ENCODE measurements around the gene INSYN2B. TPM values are rescaled to one million over a fixed set of nuclear protein-coding genes. Genes with fewer than 3 reads are reported as not detected.
"Not testable (repeated sequence)": the region's sequence is repeated elsewhere in the genome, so short reads cannot be mapped to it uniquely, and the experiment has no call there.

Gene INSYN2B
- total RNA-seq, 1 donor from 2014 or later = not detected

DNA sequence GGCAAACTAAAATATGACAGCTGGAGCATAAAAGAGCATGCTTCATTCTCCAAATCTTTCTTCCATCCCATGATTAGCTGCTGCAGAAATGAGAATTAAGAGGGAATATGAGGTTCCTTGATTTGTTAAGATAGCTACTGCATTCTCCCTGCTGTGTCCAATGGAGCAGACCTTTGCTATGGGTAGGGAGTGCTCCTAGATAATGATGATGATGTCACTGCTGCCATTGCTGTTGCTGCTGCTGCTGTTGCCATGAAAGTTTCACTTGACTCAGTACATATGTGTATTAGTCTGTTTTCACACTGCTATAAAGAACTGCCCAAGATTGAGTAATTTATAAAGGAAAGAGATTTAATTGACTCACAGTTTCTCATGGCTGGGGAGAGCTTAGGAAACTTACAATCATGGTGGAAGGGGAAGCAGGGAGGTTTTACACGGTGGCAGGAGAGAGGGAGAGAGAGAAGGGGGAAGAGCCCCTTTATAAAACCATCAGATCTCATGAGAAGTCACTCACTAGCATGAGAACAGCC, 128.9 kb downstream of the INSYN2B start:
- intact Hi-C loops (cut with micrococcal nuclease) = no loop called here

DNA sequence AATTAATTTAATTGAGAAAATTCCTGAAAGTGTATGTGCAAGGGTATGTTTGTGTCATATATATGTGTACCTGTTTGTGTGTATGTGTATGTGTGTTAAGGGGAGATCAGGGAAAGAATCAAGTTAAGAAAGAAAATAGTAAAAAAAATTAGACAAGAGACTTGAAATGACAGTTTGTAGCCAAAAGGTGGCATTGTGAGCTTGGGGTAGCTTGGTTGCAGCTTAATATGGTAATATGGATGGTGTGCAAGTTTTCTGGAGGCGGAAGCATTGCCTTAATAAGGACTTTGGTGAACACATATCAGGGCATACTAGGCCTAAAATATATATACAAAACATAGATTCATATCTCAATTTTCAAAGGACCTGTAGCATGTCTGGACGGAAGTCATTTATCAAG, 129.9 kb downstream of the INSYN2B start:
- intact Hi-C loops (cut with micrococcal nuclease) = no loop called here

DNA sequence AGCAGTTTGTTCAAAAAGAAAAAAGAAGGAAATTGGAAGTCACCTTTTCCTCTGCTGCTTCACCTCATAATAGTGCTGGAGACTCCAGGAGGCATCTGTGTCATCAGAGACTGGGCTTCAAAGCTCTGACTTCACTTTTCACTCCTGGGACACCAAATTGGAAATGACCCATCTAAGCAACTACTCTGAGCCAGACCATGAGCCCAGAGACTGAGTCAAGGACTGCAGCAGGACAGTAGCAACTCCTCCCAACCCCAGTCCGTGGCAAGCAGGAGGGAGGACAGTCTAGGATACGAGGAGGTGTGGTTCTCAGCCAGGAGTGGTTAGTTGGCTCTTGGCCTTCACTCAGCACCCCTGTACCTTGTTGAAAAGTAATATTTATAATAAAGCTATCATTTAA, 131.5 kb downstream of the INSYN2B start:
- intact Hi-C loops (cut with micrococcal nuclease) = no loop called here

DNA sequence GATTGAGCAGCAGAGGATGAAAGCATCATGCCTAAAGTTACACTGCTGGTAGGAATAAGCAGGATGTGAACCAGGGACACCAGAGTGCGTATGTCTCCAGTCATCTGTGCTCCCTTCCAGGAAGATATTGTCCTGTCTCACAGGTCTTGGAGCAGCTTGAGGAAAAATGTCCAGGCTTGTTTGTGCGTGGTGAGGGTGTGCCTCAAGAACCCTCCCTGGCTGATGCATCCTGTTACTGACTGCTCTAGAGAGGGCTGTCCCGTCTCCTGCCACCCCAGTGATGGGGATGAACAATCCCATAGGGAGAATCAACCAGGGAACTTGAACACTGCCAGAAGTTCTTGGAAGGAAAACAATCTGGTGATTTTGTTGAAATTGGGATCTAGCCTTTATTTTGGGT, 132.0 kb downstream of the INSYN2B start:
- intact Hi-C loops (cut with micrococcal nuclease) = no loop called here

DNA sequence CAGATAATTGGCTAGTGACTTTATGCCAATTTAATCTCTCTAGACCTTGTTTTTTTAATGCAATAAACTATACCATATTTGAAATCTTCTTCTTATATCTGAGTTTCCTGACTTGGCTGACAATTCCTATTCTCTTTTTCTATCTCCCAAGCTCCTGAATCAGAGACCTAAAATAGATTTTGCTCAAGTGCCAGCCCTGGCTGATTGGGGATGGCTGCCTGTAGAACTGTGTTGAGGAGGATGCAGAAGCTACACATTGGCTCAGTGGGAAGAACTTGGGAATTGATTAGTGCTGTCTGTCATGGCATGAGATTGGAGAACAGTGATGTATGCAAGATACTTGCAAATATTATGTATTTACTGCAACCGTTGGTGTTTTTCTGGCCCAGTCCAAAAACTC, 132.8 kb downstream of the INSYN2B start:
- intact Hi-C loops (cut with micrococcal nuclease) = no loop called here

DNA sequence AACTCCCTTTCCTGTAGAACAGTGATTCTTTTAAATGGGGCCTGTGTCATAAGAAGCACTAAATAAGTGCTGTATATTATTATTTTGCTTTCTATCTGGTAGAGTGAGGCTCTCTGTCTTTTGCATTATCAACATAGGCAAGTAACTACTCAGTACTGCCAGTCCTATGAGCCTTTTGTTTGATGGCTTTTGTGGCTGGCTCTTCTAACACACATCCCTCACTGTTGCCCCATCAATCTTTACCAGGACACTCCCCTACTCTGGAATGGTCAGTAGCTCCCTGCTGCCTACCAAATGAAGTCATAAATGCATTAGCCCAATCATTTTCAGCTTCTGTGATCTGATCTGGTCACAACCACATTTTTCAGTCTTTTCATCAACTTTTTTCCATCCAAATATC, 137.6 kb downstream of the INSYN2B start:
- intact Hi-C loops (cut with micrococcal nuclease) = no loop called here

DNA sequence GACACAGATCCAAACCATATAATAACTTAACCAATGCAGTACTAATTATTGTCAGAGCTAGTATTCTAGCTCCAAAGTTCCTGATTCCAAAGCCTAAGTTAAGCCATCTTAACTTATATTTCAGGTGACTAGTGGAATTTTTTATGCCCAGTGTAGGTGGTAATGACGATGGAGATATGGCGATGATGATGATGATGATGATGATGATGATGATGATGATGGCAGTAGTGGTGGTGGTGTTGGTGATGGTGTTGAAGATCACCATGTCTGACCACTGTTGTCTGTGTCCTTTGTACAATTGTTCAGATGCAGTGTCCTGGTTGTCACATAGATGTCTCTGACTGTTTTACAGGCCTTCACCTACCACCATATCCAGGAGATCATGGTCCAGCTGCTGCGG, 139.9 kb downstream of the INSYN2B start:
- intact Hi-C loops (cut with micrococcal nuclease) = no loop called here

DNA sequence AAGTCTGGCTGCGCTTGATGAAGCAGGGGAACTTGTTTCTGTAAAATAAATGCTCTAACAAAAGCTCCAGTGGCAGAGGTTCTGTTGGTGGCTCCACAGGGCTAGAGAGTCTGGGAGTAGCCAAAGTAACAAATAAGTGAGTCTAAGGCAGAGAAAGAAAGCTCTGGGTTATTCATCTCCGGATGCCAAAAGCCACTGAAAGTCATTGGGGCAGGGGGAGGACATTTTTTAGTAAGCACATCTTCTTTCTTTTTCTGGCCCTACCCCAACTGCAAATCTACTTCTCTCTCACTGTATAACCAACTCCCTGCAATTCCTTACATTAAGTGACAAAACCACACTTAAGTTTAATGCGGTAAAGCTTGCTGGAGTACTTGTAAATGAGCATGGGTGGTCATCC, 141.6 kb downstream of the INSYN2B start:
- intact Hi-C loops (cut with micrococcal nuclease) = no loop called here

DNA sequence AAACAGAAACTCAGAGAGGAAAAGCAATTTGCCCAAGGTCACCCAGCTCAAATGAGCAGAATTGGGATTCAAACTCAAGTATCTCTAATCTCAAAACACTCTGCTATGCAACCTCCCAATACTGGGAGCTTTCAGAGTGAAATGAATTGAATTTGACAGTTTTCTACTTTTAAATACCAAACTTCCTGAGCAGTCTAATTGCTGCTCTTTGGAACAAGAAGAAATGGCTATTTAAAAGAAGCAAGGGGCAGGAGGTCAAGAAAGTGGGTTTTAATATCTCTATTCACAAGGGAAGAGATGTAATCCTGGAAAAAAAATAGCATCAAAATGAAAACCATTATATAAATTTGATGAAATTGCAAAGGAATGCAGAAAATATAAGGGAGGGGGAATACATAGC, 142.6 kb downstream of the INSYN2B start:
- intact Hi-C loops (cut with micrococcal nuclease) = no loop called here

DNA sequence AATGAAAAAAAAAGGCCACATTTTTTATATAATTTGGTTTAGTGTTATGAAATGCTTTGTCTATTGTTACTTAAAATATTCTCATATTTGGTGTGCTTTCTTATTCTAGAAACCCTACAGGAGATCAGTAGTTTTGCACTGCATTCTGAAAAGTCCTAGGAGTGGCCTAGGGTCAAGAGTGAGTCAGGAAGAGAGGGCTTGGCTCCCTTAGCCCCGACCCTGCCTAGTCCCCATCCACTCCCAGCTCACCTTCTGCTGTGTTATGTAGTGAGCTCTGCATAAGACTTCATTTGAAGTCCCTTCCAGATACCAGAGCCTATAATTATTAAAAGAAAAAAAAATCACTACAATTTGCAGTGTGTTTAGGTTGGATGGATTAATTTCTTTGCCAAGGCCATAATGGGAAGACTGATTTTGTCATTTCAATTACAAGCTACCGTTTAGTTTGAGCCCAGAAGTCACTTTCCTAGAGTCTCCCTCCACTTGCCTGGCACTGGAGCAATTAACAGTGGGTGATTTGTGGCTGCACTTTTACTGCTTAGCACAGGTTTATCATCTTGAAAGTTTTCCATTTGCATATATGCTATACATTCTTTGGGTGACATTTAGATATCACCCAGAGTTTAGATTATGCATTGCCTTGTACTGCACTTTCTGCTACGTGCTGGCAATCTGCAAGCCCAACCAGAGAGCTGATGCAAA, 143.3 kb downstream of the INSYN2B start:
- intact Hi-C loops (cut with micrococcal nuclease) = no loop called here

DNA sequence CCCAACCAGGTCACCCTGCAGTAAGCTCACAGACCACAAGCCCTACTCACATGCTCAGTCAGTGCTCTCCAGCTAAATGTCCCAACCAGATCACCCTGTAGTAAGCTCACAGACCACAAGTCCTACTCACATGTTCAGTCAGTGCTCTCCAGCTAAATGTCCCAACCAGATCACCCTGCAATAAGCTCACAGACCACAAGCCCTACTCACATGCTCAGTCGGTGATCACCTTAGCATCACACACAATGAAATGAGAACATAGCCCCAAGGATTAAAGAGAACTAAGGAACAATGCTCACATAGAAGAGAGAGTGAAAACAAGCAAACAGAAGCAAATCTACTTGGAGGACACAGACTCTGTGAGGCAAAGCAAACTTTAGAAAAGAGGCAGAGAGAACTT, 145.8 kb downstream of the INSYN2B start:
- intact Hi-C loops (cut with micrococcal nuclease) = not testable (repeated sequence)

DNA sequence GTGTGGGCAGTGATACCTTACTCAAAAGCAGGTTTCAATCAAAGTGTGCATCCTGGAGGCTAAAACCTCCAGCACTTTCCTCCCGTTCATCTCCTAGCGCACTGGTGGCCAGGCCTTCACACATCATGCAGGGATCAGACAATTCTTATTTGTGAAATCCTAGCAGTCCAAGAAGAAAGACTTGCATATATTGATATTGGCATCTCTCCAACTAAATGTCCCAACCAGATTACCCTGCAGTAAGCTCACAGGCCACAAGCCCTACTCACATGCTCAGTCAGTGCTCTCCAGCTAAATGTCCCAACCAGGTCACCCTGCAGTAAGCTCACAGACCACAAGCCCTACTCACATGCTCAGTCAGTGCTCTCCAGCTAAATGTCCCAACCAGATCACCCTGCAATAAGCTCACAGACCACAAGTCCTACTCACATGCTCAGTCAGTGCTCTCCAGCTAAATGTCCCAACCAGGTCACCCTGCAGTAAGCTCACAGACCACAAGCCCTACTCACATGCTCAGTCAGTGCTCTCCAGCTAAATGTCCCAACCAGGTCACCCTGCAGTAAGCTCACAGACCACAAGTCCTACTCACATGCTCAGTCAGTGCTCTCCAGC, 146.5 kb downstream of the INSYN2B start:
- intact Hi-C loops (cut with micrococcal nuclease) = not testable (repeated sequence)

DNA sequence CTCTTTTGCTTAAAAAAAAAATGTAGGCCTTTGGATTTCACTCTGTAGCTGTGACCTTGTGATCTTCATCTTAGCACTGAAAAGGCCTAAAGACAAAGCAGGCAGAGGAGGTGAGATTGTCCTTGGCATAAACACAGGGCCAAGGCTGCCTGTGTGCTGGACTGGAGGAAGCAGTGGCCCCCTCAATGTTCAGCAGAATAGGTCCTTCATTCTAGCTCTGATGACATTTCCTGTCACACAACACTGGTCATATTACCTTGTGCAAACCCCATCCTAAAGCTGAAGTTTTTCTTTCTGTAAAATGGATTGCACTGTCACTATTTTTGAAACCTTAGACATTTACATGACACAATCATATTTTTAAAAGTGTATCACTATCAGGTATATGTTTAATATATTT, 147.4 kb downstream of the INSYN2B start:
- intact Hi-C loops (cut with micrococcal nuclease) = no loop called here

DNA sequence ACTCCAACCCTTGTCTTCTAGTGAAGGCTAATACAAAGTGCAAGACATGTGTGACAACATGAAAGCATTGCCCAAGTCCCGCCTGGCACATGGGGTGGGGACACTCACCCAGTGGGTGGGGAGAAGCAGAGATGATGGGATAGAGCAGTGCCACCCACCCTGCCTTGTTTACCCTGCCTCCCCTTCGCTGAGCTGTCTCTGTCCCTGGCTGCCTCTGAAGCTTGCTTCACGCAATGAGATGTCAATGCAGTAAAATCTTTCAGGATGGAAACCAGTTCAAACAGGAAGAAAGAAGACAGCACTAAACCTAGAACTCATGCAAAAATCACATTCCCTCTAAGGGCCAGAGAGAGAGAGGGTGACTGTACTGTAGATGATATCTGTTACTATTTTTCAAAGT, 148.0 kb downstream of the INSYN2B start:
- intact Hi-C loops (cut with micrococcal nuclease) = no loop called here

DNA sequence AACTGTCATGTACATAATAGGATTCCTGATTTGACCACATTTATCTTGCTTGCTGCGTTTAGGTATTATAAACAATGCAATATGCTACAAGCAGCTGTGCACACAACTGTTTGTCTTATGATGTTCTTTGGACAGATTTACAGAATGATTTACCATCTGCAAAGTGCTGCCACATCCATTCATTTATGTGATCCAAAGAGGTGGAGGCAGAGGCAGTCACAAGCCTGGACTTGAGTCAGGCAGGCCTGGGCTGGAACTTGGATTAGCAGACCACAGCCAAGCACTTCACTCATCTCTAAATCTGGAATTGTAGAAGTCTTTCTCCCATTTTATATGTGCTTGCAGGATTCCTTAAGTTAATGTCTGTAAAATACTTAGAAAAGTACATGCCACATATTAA, 149.0 kb downstream of the INSYN2B start:
- intact Hi-C loops (cut with micrococcal nuclease) = no loop called here

DNA sequence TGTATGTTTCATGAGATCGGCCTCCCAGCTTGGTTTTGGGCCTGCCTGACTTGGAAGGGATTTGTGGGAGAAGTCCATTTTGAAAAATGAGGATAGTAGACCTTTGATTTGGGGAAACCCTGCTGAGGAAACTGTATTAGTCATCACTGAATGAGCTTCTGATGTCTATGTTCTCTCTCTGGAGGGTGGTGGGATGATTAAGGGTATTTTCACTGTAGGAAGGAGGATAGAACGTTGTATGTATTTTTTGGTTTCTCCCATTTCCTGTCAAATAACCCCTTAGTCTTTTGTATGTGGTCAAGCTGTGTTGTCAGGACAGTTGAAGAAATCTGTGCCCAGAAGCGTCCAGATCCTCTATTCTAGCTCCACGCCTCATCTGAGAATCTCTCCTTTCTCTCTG, 151.9 kb downstream of the INSYN2B start:
- intact Hi-C loops (cut with micrococcal nuclease) = no loop called here

DNA sequence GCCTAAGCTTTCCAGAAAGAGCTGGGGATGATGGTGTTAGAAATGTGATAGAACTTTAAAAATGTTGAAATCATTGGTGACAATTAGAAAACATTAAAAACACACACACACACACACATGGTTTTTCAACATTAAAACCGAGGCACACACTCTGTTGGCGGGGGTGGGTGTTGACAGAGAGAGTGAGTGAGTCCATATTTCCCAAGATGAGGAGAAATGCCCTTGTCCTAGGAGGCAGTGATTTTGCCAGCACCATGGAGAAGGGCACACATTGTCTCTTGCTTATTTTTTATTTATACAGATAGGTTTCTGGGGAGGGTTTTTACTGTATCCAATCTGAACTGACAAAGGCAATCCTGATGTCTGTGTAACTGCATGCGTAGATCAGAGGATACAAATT, 152.5 kb downstream of the INSYN2B start:
- intact Hi-C loops (cut with micrococcal nuclease) = no loop called here

DNA sequence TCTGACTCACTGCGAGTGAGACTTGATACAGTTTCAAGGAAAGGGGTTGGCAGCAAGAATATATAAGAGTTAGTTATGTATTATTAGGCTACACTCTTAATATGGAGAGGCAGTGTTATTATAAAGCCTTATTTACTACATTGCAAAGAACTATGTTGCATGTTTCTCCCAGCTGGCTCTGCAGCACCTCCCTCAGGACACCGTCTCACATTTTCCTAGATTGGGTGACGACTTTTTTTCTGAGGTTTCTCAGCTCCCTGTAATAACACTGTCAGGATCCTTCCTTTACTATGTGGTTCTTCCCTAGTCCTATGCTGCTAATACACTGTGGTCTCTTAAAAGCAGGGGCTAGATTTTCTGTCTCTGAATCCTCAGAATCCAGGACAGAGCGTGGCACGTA, 153.7 kb downstream of the INSYN2B start:
- intact Hi-C loops (cut with micrococcal nuclease) = no loop called here

DNA sequence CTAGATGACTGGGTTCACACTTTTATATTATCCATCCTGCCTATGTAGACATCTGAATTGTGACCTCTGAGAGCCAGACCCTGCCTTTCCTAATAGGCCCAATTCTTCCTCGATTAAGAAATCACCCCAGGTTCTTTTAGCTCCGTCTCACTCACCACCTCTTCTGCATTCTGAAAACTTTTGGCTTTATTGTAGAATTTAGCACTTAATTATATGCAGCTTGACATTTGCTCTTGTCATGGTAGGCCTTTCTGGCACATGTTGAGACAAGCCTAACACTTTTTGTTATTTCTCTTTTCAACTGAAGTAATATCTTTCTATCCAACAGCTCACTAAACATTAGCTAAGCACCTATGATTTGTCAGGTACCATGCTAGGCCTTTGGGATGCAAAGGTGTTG, 163.3 kb downstream of the INSYN2B start:
- intact Hi-C loops (cut with micrococcal nuclease) = no loop called here

DNA sequence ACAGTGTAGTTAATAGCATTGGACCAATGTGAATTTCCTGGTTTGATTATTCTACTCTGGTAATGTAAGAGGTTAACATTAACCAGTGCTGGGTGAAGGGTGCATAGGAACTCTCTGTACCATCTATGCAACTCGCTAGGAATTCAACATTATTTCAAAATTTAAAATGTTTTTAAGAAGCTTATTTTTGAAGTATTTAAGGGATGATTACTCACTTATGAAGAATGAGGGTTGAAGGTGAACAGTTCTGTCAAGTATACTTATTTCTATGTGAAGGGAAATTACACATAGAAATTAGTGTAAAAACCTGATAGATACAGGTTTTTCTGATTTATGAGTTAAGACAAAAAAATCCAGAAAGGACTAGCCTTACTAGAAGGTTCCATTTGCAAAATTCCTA, 165.8 kb downstream of the INSYN2B start:
- intact Hi-C loops (cut with micrococcal nuclease) = no loop called here

Data from T-helper 1 cell treated with Interleukin-12 subunit alpha and Interleukin-12 subunit beta and Interleukin-4 antibody, amounts not matched to agents 30 ng/mL and 1 ng/mL, for 36 hours (primary cell).